Liver (tissue), 3 donors: ENCODE measurements around the gene SERPINE2.

ENCODE experiments used
- EGR1 ChIP-seq, 2 donors: IDR thresholded peaks; 2 replicates each; pipeline ENCODE4 v1.6.1; 2016 to 2018; ENCODE audit warnings: antibody characterized with exemption in 2 of 2, low read depth in 2 of 2
- FOXA1 ChIP-seq: IDR thresholded peaks from 2 replicates; pipeline ENCODE4 v1.6.1; 2016; ENCODE audit warnings: antibody characterized with exemption
- GABPA ChIP-seq, 2 donors: IDR thresholded peaks in 1 of 2; conservative IDR thresholded peaks in 1 of 2; 2 replicates each; pipeline ENCODE4 v1.6.1; 2016; ENCODE audit warnings: antibody characterized with exemption in 2 of 2, mild to moderate bottlenecking in 1 of 2, moderate library complexity in 1 of 2
- JUND ChIP-seq, 2 donors: IDR thresholded peaks; 2 replicates each; pipeline ENCODE4 v1.6.1; 2016; ENCODE audit warnings: antibody characterized with exemption in 2 of 2
- RXRA ChIP-seq, 2 donors: IDR thresholded peaks; 2 replicates each; pipeline ENCODE4 v1.6.1; 2017 to 2018; ENCODE audit warnings: antibody characterized with exemption in 2 of 2, mild to moderate bottlenecking in 1 of 2
- SP1 ChIP-seq: IDR thresholded peaks from 2 replicates; pipeline ENCODE4 v1.6.1; 2018; ENCODE audit warnings: antibody characterized with exemption, mild to moderate bottlenecking
- TAF1 ChIP-seq: conservative IDR thresholded peaks from 2 replicates; pipeline ENCODE4 v1.6.1; 2016; ENCODE audit warnings: antibody characterized with exemption, mild to moderate bottlenecking
- YY1 ChIP-seq: IDR thresholded peaks from 2 replicates; pipeline ENCODE4 v1.6.1; 2016; ENCODE audit warnings: antibody characterized with exemption, mild to moderate bottlenecking
- TF ChIP-seq, protein P1 (sequence below): IDR thresholded peaks from 2 replicates; pipeline ENCODE4 v1.6.1; 2016; ENCODE audit warnings: antibody characterized with exemption
- TF ChIP-seq, protein P2 (sequence below): fragments of 150-350 bp; IDR thresholded peaks from 2 replicates; pipeline ENCODE4 v1.5.1; 2017; ENCODE audit warnings: improper control_type of control experiment, low read depth, low read length; ENCODE audit not compliant: missing input control
- TF ChIP-seq, protein P3 (sequence below): IDR thresholded peaks from 2 replicates; pipeline ENCODE4 v1.6.1; 2016; ENCODE audit warnings: antibody characterized with exemption
- TF ChIP-seq, protein P4 (sequence below): IDR thresholded peaks from 2 replicates; pipeline ENCODE4 v1.6.1; 2016; ENCODE audit warnings: antibody characterized with exemption
- donor health status: healthy.
- donor health status: healthy.

DNA sequence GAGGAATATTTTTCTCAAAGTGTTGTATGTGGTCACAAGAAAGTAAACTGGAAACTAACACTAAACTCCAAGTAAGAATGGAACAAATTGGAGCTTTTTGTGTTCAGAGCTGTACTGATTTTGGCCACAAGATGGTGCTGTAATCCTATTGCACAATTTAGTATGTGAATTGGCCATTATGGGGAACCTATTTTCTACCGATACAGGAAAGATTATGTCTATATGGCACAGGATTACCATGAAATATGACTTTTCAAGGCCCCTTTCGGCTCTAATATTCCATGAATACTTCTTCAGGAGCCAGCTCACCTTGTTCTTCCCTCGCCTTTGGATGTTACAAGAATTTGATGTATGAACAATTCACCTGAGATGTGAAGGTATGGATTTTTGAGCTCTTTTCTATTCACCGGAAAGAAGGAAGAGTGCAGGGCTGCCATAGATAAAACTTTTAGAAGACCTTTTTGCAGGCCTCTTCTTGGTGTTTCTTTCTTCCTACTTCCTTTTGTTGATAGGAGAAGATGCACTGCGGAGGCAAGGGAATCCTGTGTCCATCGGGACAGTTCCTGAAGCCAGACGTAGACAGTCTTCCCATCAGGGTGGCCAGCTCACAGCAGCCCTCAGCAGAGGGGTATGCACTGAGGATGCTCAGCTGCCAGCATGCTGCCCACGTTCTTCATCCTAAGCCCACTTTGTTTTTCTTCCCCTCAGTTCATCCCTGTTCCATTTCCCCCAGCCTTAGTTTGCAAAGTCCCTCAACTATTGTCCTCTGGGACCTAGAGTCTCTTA is 68.5 kb downstream of the SERPINE2 start:
- TF ChIP-seq, protein P1, sequence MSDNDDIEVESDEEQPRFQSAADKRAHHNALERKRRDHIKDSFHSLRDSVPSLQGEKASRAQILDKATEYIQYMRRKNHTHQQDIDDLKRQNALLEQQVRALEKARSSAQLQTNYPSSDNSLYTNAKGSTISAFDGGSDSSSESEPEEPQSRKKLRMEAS, result no peak
- TF ChIP-seq, protein P2, sequence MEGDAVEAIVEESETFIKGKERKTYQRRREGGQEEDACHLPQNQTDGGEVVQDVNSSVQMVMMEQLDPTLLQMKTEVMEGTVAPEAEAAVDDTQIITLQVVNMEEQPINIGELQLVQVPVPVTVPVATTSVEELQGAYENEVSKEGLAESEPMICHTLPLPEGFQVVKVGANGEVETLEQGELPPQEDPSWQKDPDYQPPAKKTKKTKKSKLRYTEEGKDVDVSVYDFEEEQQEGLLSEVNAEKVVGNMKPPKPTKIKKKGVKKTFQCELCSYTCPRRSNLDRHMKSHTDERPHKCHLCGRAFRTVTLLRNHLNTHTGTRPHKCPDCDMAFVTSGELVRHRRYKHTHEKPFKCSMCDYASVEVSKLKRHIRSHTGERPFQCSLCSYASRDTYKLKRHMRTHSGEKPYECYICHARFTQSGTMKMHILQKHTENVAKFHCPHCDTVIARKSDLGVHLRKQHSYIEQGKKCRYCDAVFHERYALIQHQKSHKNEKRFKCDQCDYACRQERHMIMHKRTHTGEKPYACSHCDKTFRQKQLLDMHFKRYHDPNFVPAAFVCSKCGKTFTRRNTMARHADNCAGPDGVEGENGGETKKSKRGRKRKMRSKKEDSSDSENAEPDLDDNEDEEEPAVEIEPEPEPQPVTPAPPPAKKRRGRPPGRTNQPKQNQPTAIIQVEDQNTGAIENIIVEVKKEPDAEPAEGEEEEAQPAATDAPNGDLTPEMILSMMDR, result peak; percentile 95
- TF ChIP-seq, protein P3, sequence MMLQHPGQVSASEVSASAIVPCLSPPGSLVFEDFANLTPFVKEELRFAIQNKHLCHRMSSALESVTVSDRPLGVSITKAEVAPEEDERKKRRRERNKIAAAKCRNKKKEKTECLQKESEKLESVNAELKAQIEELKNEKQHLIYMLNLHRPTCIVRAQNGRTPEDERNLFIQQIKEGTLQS, result no peak
- TF ChIP-seq FOXA1 (no peak), EGR1 (IDR thresholded peaks at IDR 0.05; ENCODE audit: low read depth in 2 of 2) (no peak), JUND (IDR thresholded peaks at IDR 0.05) (no peak), RXRA (IDR thresholded peaks at IDR 0.05) (peak in 1 of 2 donors; percentile 25), SP1 (no peak), TAF1 (no peak), GABPA (IDR thresholded peaks at IDR 0.05 in 1 of 2, conservative IDR thresholded peaks at IDR 0.05 in 1 of 2) (no peak), YY1 (peak; percentile 14)
- TF ChIP-seq, protein P4, sequence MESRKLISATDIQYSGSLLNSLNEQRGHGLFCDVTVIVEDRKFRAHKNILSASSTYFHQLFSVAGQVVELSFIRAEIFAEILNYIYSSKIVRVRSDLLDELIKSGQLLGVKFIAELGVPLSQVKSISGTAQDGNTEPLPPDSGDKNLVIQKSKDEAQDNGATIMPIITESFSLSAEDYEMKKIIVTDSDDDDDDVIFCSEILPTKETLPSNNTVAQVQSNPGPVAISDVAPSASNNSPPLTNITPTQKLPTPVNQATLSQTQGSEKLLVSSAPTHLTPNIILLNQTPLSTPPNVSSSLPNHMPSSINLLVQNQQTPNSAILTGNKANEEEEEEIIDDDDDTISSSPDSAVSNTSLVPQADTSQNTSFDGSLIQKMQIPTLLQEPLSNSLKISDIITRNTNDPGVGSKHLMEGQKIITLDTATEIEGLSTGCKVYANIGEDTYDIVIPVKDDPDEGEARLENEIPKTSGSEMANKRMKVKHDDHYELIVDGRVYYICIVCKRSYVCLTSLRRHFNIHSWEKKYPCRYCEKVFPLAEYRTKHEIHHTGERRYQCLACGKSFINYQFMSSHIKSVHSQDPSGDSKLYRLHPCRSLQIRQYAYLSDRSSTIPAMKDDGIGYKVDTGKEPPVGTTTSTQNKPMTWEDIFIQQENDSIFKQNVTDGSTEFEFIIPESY, result no peak
